Adipocyte (in vitro differentiated cells): ENCODE data around the gene SOX13.
"Not testable (repeated sequence)": the region's sequence is repeated elsewhere in the genome, so short reads cannot be mapped to it uniquely, and the experiment has no call there.

Experiments
- DNase-seq: peaks from one replicate; pipeline ENCODE4 v3.0.0-alpha.2; 2015; ENCODE audit warnings: low read depth
- H3K27me3 ChIP-seq: replicated peaks from 2 replicates; pipeline ENCODE4 v1.7.0; 2013; ENCODE audit warnings: mild to moderate bottlenecking, low read length, moderate library complexity; ENCODE audit not compliant: control insufficient read depth, insufficient read depth
- H3K36me3 ChIP-seq: 2 replicates; pipeline ENCODE4 v1.7.0; 2013; ENCODE audit warnings: low read length, mild to moderate bottlenecking, moderate library complexity; ENCODE audit not compliant: control insufficient read depth, insufficient read depth, severe bottlenecking
- H3K4me1 ChIP-seq: 2 replicates; pipeline ENCODE4 v1.7.0; 2013; ENCODE audit warnings: mild to moderate bottlenecking, low read length, moderate library complexity; ENCODE audit not compliant: control insufficient read depth, insufficient read depth
- H3K4me3 ChIP-seq: 2 replicates; pipeline ENCODE4 v1.7.0; 2013; ENCODE audit warnings: mild to moderate bottlenecking, low read length, moderate library complexity
- H3K9ac ChIP-seq: 2 replicates; pipeline ENCODE4 v1.7.0; 2013; ENCODE audit warnings: mild to moderate bottlenecking, low read length, moderate library complexity
- H3K9me3 ChIP-seq: 2 replicates; pipeline ENCODE4 v1.7.0; 2013; ENCODE audit warnings: mild to moderate bottlenecking, low read length, moderate library complexity; ENCODE audit not compliant: control insufficient read depth

Gene SOX13

GRCh38 chr1:204041803-204042505, 31.0 kb upstream of the SOX13 start:
- no peak for DNase-seq
- H3K4me1 ChIP-seq: peaks cover 20% of the 10 kb centered on the region
- no peaks in the 10 kb centered on the region for H3K9me3 ChIP-seq
- peak overlapping the region; percentile 83 for H3K9ac ChIP-seq
- H3K27me3 ChIP-seq: no peaks in the 10 kb centered on the region
- H3K4me3 ChIP-seq: peak overlapping the region; percentile 70
- no peaks in the 10 kb centered on the region for H3K36me3 ChIP-seq

GRCh38 chr1:204042516-204042915, 30.4 kb upstream of the SOX13 start:
- H3K4me3 ChIP-seq: no peak overlapping the region
- no peaks in the 10 kb centered on the region for H3K9me3 ChIP-seq
- no peaks in the 10 kb centered on the region for H3K36me3 ChIP-seq
- no peak for DNase-seq
- H3K9ac ChIP-seq: no peak overlapping the region
- peaks cover 20% of the 10 kb centered on the region for H3K4me1 ChIP-seq
- H3K27me3 ChIP-seq: no peaks in the 10 kb centered on the region

GRCh38 chr1:204043680-204044079, 29.2 kb upstream of the SOX13 start:
- no peaks in the 10 kb centered on the region for H3K27me3 ChIP-seq
- H3K4me1 ChIP-seq: peaks cover 20% of the 10 kb centered on the region
- DNase-seq: no peak
- no peaks in the 10 kb centered on the region for H3K9me3 ChIP-seq
- H3K4me3 ChIP-seq: no peak overlapping the region
- no peak overlapping the region for H3K9ac ChIP-seq
- H3K36me3 ChIP-seq: no peaks in the 10 kb centered on the region

GRCh38 chr1:204044448-204044847, 28.5 kb upstream of the SOX13 start:
- Histone ChIP-seq H3K4me1 (peaks cover 20% of the 10 kb centered on the region), H3K9me3 (no peaks in the 10 kb centered on the region)

GRCh38 chr1:204045430-204045829, 27.5 kb upstream of the SOX13 start:
- Histone ChIP-seq H3K4me1 (peaks cover 20% of the 10 kb centered on the region), H3K9me3 (no peaks in the 10 kb centered on the region), H3K36me3 (no peaks in the 10 kb centered on the region), H3K4me3 (no peak overlapping the region), H3K27me3 (no peaks in the 10 kb centered on the region), H3K9ac (no peak overlapping the region)
- no peak for DNase-seq

More at GRCh38 chr1:204044448-204044847, 28.5 kb upstream of the SOX13 start:
- no peak overlapping the region for H3K4me3 ChIP-seq
- H3K36me3 ChIP-seq: no peaks in the 10 kb centered on the region
- no peaks in the 10 kb centered on the region for H3K27me3 ChIP-seq
- DNase-seq: no peak
- H3K9ac ChIP-seq: no peak overlapping the region

GRCh38 chr1:204046346-204046745, 26.6 kb upstream of the SOX13 start:
- Histone ChIP-seq H3K36me3 (no peaks in the 10 kb centered on the region), H3K9me3 (no peaks in the 10 kb centered on the region), H3K27me3 (no peaks in the 10 kb centered on the region), H3K4me3 (no peak overlapping the region), H3K4me1 (peaks cover 13% of the 10 kb centered on the region), H3K9ac (no peak overlapping the region)
- DNase-seq: no peak

GRCh38 chr1:204048796-204049195, 24.1 kb upstream of the SOX13 start:
- H3K36me3 ChIP-seq, H3K9me3 ChIP-seq, H3K27me3 ChIP-seq, DNase-seq, H3K9ac ChIP-seq, H3K4me3 ChIP-seq, H3K4me1 ChIP-seq: not testable (repeated sequence)

GRCh38 chr1:204051258-204051657, 21.7 kb upstream of the SOX13 start:
- Histone ChIP-seq H3K4me1 (no peaks in the 10 kb centered on the region), H3K27me3 (no peaks in the 10 kb centered on the region)
- DNase-seq: no peak

GRCh38 chr1:204051718-204052117, 21.2 kb upstream of the SOX13 start:
- Histone ChIP-seq H3K36me3 (no peaks in the 10 kb centered on the region), H3K9ac (no peak overlapping the region), H3K4me3 (no peak overlapping the region), H3K27me3 (no peaks in the 10 kb centered on the region), H3K9me3 (no peaks in the 10 kb centered on the region), H3K4me1 (no peaks in the 10 kb centered on the region)
- no peak for DNase-seq

More at GRCh38 chr1:204051258-204051657, 21.7 kb upstream of the SOX13 start:
- H3K36me3 ChIP-seq: no peaks in the 10 kb centered on the region
- no peak overlapping the region for H3K9ac ChIP-seq
- H3K9me3 ChIP-seq: no peaks in the 10 kb centered on the region
- no peak overlapping the region for H3K4me3 ChIP-seq

- H3K9ac ChIP-seq: no peak overlapping the region
- no peak overlapping the region for H3K4me3 ChIP-seq
- no peaks in the 10 kb centered on the region for H3K36me3 ChIP-seq
- no peak for DNase-seq
- H3K27me3 ChIP-seq: no peaks in the 10 kb centered on the region
- no peaks in the 10 kb centered on the region for H3K9me3 ChIP-seq
- peaks cover 14% of the 10 kb centered on the region for H3K4me1 ChIP-seq
Observed at GRCh38 chr1:204053893-204054292, 19.0 kb upstream of the SOX13 start.

- Histone ChIP-seq H3K4me1 (peaks cover 17% of the 10 kb centered on the region), H3K9ac (no peak overlapping the region)
- no peak for DNase-seq
Observed at GRCh38 chr1:204059970-204060369, 12.9 kb upstream of the SOX13 start.

GRCh38 chr1:204062106-204062505, 10.8 kb upstream of the SOX13 start:
- H3K36me3 ChIP-seq: no peaks in the 10 kb centered on the region
- H3K4me3 ChIP-seq: no peak overlapping the region
- H3K4me1 ChIP-seq: peaks cover 14% of the 10 kb centered on the region
- DNase-seq: no peak
- no peaks in the 10 kb centered on the region for H3K27me3 ChIP-seq
- H3K9me3 ChIP-seq: no peaks in the 10 kb centered on the region
- no peak overlapping the region for H3K9ac ChIP-seq

More at GRCh38 chr1:204059970-204060369, 12.9 kb upstream of the SOX13 start:
- H3K9me3 ChIP-seq: no peaks in the 10 kb centered on the region
- no peaks in the 10 kb centered on the region for H3K27me3 ChIP-seq
- no peaks in the 10 kb centered on the region for H3K36me3 ChIP-seq
- H3K4me3 ChIP-seq: no peak overlapping the region
